HEK293 (cell line): ENCODE results near the gene PRKCE.

Experiments used
- CTCF ChIA-PET: fragments of 350-600 bp; formaldehyde crosslinking; extraction: SDS; loops from one replicate; lab custom pipeline; 2021; ENCODE audit warnings: antibody characterized with exemption; lab: Yijun Ruan, JAX
- POLR2A ChIA-PET: fragments of 300-600 bp; formaldehyde crosslinking; extraction: SDS; loops from one replicate; lab custom pipeline; 2020; ENCODE audit warnings: antibody characterized with exemption, inconsistent platforms; lab: Yijun Ruan, JAX
- H3K27ac ChIP-seq: fragments of 200-500 bp; sonication (Bioruptor generic); 2 replicates; pipeline ENCODE4 v1.5.1; 2014; ENCODE audit warnings: low read depth, low read length, control low read depth, inconsistent platforms; ENCODE audit errors: extremely low read depth
- H3K36me3 ChIP-seq, 2 experiments: fragments of 200-500 bp in 1 of 2; sonication (Bioruptor generic) in 1 of 2; 1 replicate in 1 of 2; 2 replicates in 1 of 2; pipeline ENCODE4 v1.5.1; 2014 to 2017; ENCODE audit warnings: inconsistent platforms in 2 of 2, low read length in 2 of 2; ENCODE audit not compliant: control insufficient read depth in 2 of 2, insufficient read depth in 1 of 2
- H3K4me1 ChIP-seq: fragments of 200-500 bp; sonication (Bioruptor generic); 2 replicates; pipeline ENCODE4 v1.5.1; 2014; ENCODE audit warnings: mild to moderate bottlenecking, low read length, inconsistent platforms; ENCODE audit not compliant: control insufficient read depth, insufficient read depth
- H3K4me3 ChIP-seq: 2 replicates; pipeline ENCODE4 v1.5.1; 2011; ENCODE audit warnings: low read depth, mild to moderate bottlenecking, control low read depth, low read length, moderate library complexity
- H3K9me3 ChIP-seq: fragments of 200-500 bp; sonication (Bioruptor generic); 2 replicates; pipeline ENCODE4 v1.5.1; 2014; ENCODE audit warnings: low read depth, low read length, inconsistent platforms; ENCODE audit not compliant: control insufficient read depth, insufficient read depth
- IKZF3 ChIP-seq: fragments of 450-650 bp; IDR thresholded peaks from 2 replicates; pipeline ENCODE4 v1.5.0; 2018; ENCODE audit warnings: missing biosample characterization, mild to moderate bottlenecking, missing genetic modification characterization, moderate library complexity
- KLF9 ChIP-seq: fragments of 450-650 bp; formaldehyde crosslinking; IDR thresholded peaks from 2 replicates; pipeline ENCODE4 v1.5.1; 2016; ENCODE audit warnings: missing biosample characterization, missing genetic modification characterization, low read depth
- OSR2 ChIP-seq: fragments of 450-650 bp; formaldehyde crosslinking; IDR thresholded peaks from 2 replicates; pipeline ENCODE4 v1.5.1; 2016; ENCODE audit warnings: missing biosample characterization, missing genetic modification characterization
- PATZ1 ChIP-seq: fragments of 450-650 bp; formaldehyde crosslinking; IDR thresholded peaks from 2 replicates; pipeline ENCODE4 v1.5.1; 2016; ENCODE audit warnings: missing biosample characterization, missing genetic modification characterization
- SCRT1 ChIP-seq: fragments of 450-650 bp; formaldehyde crosslinking; IDR thresholded peaks from 2 replicates; pipeline ENCODE4 v1.5.1; 2016; ENCODE audit warnings: missing biosample characterization, missing genetic modification characterization, borderline replicate concordance
- WT1 ChIP-seq: fragments of 450-650 bp; formaldehyde crosslinking; IDR thresholded peaks from 2 replicates; pipeline ENCODE4 v1.5.1; 2016; ENCODE audit warnings: missing biosample characterization, missing genetic modification characterization
- ZBTB11 ChIP-seq: fragments of 450-650 bp; formaldehyde crosslinking; conservative IDR thresholded peaks from 2 replicates; pipeline ENCODE4 v1.5.1; 2016; ENCODE audit warnings: low read depth, missing biosample characterization, missing genetic modification characterization
- ZEB2 ChIP-seq: fragments of 450-650 bp; formaldehyde crosslinking; IDR thresholded peaks from 2 replicates; pipeline ENCODE4 v1.5.1; 2016; ENCODE audit warnings: missing biosample characterization, missing genetic modification characterization
- ZNF274 ChIP-seq, 2 experiments: fragments of 200-500 bp in 1 of 2; fragments of 450-650 bp in 1 of 2; sonication (Bioruptor generic) in 1 of 2; formaldehyde crosslinking in 1 of 2; IDR thresholded peaks; 2 replicates each; pipeline versions ENCODE4 v1.5.1 to v1.6.1; 2014 to 2016; ENCODE audit warnings: borderline replicate concordance in 1 of 2, inconsistent platforms in 1 of 2, low read length in 1 of 2, missing biosample characterization in 1 of 2, missing genetic modification characterization in 1 of 2
- ZNF302 ChIP-seq: fragments of 450-650 bp; formaldehyde crosslinking; IDR thresholded peaks from 2 replicates; pipeline ENCODE4 v1.5.1; 2016; ENCODE audit warnings: missing biosample characterization, missing genetic modification characterization, low read depth
- ZNF501 ChIP-seq: fragments of 450-650 bp; formaldehyde crosslinking; IDR thresholded peaks from 2 replicates; pipeline ENCODE4 v1.5.1; 2016; ENCODE audit warnings: missing biosample characterization, missing genetic modification characterization
- ZNF544 ChIP-seq: fragments of 450-650 bp; formaldehyde crosslinking; IDR thresholded peaks from 2 replicates; pipeline ENCODE4 v1.5.0; 2017; ENCODE audit warnings: missing biosample characterization, missing genetic modification characterization
- TF ChIP-seq, protein P1 (sequence below): sonication (generic); formaldehyde crosslinking; IDR thresholded peaks from 2 replicates; pipeline ENCODE4 v1.8.1; 2022; ENCODE audit warnings: mild to moderate bottlenecking, moderate library complexity, missing genetic modification reagents
- TF ChIP-seq, protein P2 (sequence below): fragments of 450-650 bp; formaldehyde crosslinking; IDR thresholded peaks from 2 replicates; pipeline ENCODE4 v1.5.1; 2016; ENCODE audit warnings: missing biosample characterization, missing genetic modification characterization
- TF ChIP-seq, protein P3 (sequence below): fragments of 450-650 bp; formaldehyde crosslinking; IDR thresholded peaks from 2 replicates; pipeline ENCODE4 v1.5.1; 2017; ENCODE audit warnings: missing biosample characterization, missing genetic modification characterization

The PRKCE gene

GRCh38 chr2:45867349-45867748, 215.9 kb downstream of the PRKCE start (continued):
- TF ChIP-seq ZBTB11 (no peak), IKZF3 (tag by site-specific recombination) (no peak), ZNF302 (tag by site-specific recombination) (no peak), ZNF544 (tag by site-specific recombination) (no peak), KLF9 (tag by site-specific recombination) (no peak), ZEB2 (tag by site-specific recombination) (no peak), OSR2 (no peak)
- TF ChIP-seq, protein P1, sequence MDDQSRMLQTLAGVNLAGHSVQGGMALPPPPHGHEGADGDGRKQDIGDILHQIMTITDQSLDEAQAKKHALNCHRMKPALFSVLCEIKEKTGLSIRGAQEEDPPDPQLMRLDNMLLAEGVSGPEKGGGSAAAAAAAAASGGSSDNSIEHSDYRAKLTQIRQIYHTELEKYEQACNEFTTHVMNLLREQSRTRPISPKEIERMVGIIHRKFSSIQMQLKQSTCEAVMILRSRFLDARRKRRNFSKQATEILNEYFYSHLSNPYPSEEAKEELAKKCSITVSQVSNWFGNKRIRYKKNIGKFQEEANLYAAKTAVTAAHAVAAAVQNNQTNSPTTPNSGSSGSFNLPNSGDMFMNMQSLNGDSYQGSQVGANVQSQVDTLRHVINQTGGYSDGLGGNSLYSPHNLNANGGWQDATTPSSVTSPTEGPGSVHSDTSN (CRISPR knock-in tag), result no peak
- TF ChIP-seq, protein P2, sequence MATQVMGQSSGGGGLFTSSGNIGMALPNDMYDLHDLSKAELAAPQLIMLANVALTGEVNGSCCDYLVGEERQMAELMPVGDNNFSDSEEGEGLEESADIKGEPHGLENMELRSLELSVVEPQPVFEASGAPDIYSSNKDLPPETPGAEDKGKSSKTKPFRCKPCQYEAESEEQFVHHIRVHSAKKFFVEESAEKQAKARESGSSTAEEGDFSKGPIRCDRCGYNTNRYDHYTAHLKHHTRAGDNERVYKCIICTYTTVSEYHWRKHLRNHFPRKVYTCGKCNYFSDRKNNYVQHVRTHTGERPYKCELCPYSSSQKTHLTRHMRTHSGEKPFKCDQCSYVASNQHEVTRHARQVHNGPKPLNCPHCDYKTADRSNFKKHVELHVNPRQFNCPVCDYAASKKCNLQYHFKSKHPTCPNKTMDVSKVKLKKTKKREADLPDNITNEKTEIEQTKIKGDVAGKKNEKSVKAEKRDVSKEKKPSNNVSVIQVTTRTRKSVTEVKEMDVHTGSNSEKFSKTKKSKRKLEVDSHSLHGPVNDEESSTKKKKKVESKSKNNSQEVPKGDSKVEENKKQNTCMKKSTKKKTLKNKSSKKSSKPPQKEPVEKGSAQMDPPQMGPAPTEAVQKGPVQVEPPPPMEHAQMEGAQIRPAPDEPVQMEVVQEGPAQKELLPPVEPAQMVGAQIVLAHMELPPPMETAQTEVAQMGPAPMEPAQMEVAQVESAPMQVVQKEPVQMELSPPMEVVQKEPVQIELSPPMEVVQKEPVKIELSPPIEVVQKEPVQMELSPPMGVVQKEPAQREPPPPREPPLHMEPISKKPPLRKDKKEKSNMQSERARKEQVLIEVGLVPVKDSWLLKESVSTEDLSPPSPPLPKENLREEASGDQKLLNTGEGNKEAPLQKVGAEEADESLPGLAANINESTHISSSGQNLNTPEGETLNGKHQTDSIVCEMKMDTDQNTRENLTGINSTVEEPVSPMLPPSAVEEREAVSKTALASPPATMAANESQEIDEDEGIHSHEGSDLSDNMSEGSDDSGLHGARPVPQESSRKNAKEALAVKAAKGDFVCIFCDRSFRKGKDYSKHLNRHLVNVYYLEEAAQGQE, result no peak
- TF ChIP-seq, all 188 proteins: peak for 0

GRCh38 chr2:45867800-45868199, 216.3 kb downstream of the PRKCE start:
- TF ChIP-seq PATZ1 (tag by site-specific recombination) (no peak), SCRT1 (tag by site-specific recombination) (no peak), ZNF501 (tag by site-specific recombination) (no peak), ZNF274 (IDR thresholded peaks at IDR 0.05; ENCODE audit: low read length) (no peak), ZNF274 (tag by site-specific recombination; IDR thresholded peaks at IDR 0.05; ENCODE audit: borderline replicate concordance) (no peak), WT1 (no peak)
- TF ChIP-seq, protein P3, sequence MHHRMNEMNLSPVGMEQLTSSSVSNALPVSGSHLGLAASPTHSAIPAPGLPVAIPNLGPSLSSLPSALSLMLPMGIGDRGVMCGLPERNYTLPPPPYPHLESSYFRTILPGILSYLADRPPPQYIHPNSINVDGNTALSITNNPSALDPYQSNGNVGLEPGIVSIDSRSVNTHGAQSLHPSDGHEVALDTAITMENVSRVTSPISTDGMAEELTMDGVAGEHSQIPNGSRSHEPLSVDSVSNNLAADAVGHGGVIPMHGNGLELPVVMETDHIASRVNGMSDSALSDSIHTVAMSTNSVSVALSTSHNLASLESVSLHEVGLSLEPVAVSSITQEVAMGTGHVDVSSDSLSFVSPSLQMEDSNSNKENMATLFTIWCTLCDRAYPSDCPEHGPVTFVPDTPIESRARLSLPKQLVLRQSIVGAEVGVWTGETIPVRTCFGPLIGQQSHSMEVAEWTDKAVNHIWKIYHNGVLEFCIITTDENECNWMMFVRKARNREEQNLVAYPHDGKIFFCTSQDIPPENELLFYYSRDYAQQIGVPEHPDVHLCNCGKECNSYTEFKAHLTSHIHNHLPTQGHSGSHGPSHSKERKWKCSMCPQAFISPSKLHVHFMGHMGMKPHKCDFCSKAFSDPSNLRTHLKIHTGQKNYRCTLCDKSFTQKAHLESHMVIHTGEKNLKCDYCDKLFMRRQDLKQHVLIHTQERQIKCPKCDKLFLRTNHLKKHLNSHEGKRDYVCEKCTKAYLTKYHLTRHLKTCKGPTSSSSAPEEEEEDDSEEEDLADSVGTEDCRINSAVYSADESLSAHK (tag by site-specific recombination), result no peak
- Histone ChIP-seq H3K9me3 (no peaks in the 10 kb centered on the region), H3K27ac (no peak overlapping the region), H3K36me3 (no peaks in the 10 kb centered on the region), H3K4me3 (no peak overlapping the region), H3K4me1 (peaks cover 13% of the 10 kb centered on the region)
- POLR2A ChIA-PET, result no interaction called here
- CTCF ChIA-PET, result interaction anchor here (0.6 kb wide), 1 partner anchor 53 kb away, joined by 3 read pairs; no protein-coding TSS in a partner anchor
